Measurements from ENCODE around the gene ALPK3. TPM values are rescaled to one million over a fixed set of nuclear protein-coding genes. Genes with fewer than 3 reads are reported as not detected.
A peak's percentile ranks its signal among the peaks of the same experiment; 100 is the strongest.
"Not testable (repeated sequence)": the region's sequence is repeated elsewhere in the genome, so short reads cannot be mapped to it uniquely, and the experiment has no call there.

The ALPK3 gene
- total RNA-seq, 1 experiment from 2014 or later: 0.25 TPM

DNA sequence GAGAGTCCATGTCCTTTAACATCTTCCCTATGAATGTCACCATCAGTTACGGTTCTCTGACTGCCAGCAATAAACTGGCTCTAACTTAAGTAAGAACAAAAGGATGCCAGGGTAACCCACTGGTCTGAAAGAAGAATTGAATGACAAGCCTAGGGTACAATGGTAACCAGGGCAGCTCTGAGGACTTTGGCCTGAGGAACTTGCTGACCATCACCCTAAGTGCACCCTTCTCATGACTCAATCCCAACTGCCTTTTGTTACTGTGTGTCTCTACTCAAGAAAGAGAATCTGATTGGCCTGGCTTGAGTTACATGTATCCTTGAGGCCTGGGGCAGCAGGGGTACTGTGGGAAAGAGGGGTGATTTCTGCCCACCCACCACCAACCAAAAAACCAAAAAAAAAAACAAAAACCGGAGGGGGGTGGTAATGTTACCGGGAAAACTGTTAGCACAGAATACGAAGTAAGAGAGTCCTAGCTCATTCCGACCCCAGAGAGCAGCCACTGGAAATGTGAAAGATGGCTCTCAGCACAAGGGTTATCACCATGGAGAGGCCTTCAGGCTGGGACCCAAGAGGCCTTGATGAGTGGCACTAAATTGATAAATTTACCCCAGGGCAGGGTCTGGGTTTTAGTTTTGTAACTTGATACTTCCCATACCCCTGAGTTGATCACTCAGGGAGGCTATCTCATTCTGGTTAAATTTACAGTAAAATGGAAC is 58.0 kb downstream of the ALPK3 start:
- no peak for DNase-seq (ENCODE audit: low read depth)

DNA sequence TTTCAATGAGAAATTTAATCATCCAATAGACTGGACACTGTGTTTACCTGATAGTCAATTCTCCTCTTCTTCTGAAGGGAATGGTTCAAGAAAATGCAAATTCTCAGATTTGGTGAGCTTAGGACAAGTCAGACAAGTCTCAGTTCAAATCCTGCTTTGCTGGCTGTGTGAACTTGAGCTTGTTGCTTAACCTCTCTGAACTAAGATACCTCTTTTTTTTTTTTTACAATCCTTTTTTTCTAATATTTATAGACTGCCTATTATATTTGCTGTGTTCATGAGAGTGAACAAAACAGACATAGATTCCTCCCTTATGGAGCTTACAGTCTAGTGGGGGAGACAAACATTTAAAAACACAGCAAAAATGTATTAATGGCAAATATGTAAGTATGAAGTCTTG is 59.1 kb downstream of the ALPK3 start:
- no peak for DNase-seq (ENCODE audit: low read depth)

DNA sequence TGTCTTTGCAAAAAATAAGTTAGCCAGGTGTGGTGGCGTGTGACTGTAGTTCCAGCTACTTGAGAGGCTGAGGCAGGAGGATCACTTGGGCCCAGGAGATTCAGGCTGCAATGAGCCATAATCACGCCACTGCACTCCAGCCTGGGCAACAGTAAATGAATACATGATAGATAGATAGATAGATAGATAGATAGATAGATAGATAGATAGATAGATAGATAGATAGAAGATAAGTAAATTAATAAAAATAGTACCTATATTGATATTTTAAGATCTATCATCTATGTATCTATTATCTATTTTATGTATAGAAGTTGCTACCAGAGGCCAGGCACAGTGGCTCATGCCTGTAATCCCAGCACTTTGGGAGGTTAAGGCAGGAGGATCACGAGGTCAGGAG is 60.5 kb downstream of the ALPK3 start:
- not testable (repeated sequence) for DNase-seq (ENCODE audit: low read depth)

DNA sequence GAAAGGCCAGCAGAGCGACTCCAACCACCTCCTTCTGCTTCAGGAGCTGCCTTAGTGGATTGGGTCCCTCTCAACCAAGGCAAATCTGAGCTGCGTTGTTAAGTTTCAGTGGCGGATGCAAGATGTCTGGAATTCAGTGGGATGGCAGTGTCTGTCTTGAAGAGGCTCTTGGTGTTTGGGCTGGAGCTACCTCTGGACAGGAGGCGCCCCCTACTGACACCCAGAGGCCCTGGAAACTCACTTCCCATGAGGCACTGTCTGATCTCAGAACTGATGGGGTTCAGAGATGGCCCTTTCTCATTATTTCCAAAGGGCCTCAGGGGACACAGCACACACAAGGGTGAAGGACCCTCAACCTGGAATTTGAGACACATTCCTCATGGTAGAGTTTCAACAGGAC is 61.3 kb downstream of the ALPK3 start:
- DNase-seq (ENCODE audit: low read depth): peak; percentile 52

DNA sequence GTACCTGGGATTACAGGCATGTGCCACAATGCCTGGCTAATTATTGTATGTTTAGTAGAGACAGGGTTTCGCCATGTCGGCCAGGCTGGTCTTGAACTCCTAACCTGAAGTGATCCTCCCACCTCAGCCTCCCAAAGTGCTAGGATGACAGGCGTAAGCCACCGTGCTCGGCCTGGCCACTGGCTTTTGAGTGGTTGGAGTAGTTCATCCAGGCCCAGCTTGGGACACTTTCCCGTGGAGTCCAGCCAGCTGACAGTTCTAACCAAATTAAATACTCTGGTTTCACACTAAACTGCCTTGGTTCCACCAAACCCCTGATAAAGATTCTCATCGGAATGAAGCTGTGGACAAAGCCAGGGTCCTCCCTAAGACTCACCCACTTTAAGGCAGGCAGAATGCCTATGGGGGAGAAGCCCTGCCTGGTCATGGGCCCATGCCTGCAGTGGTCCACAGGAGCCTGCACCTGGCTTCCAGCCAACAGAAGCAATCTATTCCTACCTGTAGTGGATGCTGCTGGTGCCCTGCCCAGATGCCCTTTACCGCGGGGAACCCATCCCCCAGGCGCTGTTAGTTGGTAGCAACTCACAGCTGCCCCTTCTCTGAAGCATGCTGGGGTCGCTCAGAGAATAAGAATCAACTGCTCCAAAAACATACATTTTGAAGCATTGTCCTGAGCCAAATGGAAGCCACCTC is 62.1 kb downstream of the ALPK3 start:
- no peak for DNase-seq (ENCODE audit: low read depth)

DNA sequence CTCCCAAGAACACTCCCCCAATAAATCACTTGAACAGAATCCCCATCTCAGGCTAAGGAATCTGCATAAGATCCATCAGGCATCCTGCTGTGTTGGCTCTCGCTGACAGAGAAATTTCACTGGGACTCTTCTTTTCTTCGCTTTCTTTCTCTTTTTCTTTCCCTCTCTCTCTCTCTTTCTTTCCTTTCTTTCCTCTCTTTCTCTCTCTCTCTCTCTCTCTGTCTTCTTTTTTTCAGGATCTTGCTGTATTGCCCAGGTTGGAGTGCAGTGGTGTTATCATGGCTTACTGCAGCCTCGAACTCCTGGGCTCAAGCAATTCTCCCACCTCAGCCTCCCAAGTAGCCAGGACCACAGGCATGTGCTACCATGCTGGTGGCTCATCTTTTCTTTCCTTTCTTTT is 62.9 kb downstream of the ALPK3 start:
- DNase-seq (ENCODE audit: low read depth): no peak

DNA sequence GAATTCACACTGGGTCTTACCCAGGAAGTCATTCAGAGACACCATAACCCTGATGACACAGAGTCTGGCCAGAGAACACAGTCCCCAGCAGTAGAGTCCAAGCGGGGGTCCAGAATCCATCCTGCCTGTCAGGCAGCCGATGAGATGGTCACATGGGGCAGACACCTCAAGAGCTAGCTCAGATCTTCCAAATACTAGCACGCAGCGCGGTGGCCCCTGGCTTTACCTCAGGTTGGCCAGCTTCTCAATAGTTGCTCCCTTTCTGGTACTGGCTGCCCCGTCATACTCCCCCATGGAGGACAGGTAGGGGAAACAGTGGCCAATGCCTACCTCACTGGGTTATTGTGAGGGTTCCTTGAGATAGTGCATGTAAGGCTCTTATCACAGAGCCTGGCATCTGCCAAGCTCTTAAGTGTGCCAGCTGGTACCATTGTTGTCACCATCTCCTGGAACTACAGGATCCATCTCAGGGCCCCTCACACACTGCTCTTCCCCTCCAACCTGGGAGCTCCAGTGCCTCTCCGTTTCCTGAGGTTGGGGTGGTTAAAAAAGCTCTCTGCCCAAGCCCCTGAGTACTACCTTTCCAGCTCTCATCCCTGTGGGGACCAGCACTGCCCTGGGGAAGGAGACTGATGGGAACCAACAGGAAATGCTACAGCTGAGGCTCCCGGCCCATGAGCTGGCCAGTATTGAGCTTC is 63.8 kb downstream of the ALPK3 start:
- no peak for DNase-seq (ENCODE audit: low read depth)

DNA sequence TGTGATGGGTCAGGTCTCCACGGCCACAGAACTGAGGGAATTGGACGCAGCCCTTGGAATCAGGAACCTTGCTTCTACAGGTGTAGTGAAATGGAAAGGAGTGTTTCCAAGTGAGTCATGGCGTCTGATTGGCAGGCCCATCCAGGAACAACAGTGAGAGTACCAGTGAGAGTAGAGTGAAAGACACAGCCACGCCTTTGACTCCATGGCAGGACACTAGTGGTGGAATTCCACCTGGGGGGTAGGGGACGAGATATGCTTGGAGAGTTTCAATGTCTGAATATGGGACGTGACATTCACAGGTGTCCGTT is 64.3 kb downstream of the ALPK3 start:
- no peak for DNase-seq (ENCODE audit: low read depth)

DNA sequence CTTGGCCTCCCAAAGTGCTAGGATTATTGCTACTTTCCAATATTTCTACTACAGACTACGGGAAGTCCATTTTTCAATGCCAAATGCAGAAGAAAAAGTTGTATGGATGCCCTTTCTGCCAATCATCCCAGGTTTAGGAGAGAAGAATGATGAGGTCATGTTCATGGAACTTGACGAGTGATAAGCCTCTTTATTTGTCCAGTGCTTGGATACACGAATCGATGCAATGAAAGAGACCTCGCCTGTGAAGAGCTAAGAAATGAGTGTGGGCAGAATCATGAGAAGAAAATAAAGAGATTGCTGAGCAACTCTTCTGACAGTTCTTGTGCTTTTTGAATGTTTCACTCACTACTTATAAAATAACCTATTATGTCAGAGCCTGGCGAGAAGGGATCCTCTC is 66.3 kb downstream of the ALPK3 start:
- no peak for DNase-seq (ENCODE audit: low read depth)

DNA sequence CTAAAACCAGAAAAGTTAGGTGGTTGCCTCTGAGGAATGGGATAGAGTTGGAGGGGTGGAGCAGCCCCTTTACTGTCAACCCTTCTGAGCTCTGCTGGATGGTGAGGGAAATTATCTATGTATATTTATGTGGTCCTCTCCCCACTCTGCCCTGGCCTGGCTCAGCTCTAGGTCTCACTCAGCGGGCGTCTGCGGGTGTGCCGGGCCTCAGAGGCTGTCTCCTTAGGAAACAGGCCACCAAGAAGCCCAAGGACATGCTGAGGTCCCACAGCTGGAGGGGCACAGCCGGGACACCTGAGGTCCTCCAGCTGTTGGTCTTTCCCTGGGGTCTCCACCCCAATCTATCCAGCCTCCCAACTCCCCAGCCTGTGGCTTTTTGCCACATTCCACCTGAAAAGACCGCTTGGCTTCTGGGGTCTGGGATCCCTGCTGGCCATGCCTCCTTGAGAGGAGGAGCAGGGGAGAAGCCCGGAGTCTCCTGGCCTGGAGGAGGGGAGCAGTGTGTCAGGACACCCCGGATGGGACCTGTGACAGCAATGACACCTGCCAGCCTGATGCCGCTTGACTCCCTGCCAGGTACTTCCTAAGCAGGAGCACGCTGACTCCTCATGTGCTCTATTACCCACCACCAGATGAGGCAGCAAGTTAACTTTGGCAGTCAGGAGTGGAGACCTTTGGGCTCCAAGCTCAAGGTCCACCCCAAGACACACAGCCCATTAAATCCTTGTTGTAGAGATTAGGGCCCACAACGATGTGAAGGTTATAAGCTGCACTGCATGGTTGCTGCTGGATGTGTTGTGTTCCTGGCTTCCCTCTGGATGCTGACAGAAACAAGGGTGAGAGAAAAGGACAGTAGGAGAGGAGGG is 67.0 kb downstream of the ALPK3 start, which contains the start of gene SLC28A1:
SLC28A1 (plus strand) TSS at position 747 of the 866 bp plus-strand sequence. CDS start 3,099 bp downstream, outside the sequence.
- DNase-seq (ENCODE audit: low read depth): no peak

DNA sequence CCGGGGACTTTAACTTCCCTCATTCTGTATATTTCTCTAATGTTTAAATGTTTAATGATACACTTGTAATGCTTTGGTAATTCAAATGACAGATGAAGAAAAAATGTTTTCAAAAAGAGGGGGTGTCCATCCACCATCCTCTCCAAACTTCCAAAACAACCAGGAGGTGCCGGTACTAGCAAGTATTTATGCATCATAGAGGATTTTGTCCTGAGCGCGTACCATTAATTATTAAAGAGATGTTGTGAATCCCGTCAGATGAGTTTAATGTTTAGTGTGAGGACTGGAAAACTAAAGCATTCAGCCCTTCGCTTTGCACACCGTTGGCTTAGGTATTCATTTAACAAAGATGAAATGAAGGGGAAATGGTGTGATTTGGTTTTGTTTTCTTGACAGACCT is 68.6 kb downstream of the ALPK3 start:
- no peak for DNase-seq (ENCODE audit: low read depth)

DNA sequence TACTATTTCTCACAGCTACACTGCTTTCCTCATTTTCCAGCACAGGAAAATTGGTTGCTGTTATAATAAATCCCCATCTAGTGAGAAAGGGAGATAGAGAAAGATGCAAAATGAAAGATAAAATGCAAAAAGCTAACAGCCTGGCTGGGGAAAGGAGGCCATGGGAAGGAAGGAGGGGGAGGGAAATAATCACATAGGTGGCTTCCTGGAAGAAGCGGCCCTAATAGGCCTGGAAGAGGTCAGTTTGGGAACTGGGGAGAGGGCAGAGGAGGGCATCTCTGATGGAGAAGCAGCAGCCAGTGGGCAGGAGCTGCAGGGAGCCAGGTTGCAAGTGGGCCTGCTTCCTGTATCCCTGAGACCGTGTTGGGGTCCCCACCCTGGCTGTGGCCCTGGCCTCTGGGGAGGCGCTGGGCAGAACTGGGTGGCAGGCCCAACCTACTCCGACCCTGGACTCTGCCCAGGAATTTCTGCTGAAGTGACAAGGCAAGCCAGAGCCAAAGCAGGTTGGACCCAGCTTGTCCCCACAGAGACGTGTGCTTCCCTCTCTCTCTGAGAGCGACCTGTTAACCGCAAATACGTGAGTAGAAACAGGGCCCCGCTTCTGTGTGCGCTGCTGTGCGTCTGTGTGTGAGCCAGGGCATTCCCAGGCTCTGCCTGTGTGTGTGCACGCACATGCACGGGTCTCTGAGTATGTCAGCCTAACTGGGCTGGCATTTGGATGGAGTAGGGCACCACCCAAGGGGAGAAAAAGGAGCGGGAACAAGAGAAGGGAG is 69.2 kb downstream of the ALPK3 start:
- no peak for DNase-seq (ENCODE audit: low read depth)

DNA sequence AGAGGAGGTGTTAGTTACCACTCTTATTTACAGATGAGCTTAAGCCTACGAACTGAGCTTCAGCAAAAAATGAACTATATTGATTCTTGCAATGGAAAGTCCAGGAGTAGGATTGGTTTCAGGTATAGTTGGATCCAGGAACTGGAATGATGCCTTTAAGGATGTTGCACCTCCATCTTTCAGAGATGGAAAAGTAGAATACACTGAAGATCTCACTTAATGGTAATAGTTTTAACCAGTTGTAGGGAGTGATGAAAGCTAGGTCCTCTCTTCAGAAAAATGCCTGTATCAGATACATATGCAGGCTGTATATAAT is 69.8 kb downstream of the ALPK3 start:
- DNase-seq (ENCODE audit: low read depth): no peak

DNA sequence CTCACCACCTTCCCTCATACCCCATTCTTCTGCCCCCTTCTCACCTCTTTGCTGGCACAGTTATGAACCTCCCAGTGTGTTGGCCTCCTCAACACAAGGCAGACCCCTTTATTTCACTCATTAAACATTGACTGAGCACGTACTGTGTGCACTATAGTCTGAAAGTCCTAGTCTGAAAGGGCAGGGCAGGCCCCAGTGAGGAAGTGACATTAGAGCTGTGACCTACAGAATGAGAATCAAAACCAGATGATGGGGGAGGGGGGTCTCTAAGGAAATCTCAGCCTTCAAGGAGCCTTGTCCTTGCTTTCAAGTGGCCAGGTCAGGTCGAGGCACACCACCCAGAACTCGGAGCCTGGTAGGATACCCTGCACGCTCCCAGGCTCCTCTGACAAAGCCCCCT is 70.8 kb downstream of the ALPK3 start:
- no peak for DNase-seq (ENCODE audit: low read depth)

DNA sequence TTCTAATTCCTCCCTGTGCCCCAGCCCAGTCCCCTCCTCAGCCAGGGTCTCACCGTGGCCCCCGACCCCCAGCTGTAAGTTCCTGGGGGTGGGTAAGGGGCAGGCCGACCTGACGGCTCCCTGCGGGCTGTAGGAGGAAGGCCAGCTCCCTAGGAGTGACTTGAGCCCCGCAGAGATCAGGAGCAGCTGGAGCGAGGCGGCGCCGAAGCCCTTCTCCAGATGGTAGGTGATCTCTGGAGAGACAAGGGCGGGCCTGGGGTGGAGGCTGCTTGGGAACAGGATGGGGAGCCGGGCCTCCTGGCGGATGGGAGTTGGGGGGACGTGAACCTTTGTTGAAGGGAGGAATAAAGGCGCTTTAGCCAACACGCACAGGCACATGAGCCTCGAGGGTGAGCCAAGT is 71.5 kb downstream of the ALPK3 start:
- no peak for DNase-seq (ENCODE audit: low read depth)

DNA sequence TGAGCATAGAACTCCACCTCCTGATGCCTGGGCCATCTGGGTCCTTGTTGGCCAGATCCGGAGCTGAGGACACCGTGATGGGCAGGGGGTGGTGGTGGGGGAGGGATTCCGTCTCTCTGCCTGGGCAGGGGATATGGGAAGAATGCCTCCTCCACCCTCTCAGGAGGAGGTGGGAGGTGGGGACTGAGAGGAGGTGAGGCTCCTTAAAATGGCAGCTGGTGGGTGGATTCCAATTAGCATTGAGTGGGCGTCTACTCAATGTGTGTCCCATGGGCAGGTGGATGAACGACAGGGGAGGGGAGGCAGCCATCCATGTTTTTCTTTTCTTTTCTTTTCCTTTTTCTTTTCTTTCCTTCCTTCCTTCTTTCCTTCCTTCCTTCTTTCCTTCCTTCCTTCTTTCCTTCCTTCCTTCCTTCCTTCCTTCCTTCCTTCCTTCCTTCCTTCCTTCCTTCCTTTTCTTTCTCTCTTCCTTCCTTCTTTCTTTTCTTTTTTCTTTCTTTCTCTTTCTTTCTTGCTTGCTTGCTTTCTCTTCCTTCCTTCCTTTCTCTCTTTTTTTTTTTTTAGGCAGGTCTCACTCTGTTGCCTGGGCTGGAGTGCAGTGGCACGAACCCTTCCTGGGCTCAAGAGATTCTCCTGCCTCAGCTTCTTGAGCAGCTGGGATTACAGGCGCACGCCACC is 72.3 kb downstream of the ALPK3 start:
- DNase-seq (ENCODE audit: low read depth): no peak

DNA sequence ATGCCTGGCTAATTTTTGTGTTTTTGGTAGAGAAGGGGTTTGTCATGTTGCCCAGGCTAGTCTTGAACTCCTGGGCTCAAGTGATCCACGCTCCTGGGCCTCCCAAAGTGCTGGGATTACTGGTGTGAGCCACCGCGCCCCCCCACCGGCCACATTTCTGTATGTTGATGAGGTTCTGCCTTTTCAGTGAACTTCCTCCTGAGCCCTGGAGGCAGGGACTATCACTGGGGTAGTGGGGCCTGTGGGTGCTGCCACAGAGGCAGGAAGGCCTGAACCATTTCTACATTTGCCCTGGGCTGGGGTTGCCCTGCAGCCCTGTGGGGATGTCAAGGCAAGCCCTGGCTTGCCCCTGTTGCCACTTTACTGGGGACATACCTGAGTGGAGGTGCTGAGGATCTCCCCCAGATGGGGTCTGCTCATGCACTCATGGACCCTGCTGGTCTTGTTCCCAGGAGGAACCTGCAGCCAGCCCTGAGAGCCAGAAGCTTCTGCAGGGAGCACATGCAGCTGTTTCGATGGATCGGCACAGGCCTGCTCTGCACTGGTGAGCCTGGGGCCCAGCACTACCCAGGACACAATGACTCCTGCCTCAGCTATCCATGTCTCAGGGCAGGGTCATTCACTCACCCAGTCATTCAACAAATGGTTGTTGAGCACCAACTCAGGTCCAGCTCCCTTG is 73.0 kb downstream of the ALPK3 start:
- no peak for DNase-seq (ENCODE audit: low read depth)

DNA sequence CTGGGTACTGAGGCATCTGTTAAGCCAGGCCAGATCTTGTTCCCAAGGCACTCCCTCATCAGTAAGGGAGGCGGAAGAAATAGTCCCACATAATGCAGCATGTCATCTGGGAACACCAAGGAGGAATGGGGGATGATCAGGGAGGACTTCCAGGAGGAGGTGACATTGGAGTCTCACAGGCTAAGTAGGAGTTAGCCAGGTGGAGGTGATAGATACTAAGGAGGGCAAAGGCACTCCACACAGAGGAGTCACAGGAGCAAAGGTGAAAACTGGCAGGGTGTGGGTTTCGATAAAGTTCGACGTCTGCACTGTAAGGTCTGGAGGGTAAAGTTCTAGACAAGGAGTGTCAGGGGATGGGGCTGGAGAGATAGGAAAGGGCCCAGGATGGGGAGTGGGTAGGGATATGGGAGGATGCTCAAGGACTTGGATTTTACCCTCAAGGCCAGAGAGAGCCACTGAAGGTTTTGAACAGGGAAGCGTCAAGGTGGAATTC is 73.6 kb downstream of the ALPK3 start:
- DNase-seq (ENCODE audit: low read depth): no peak

DNA sequence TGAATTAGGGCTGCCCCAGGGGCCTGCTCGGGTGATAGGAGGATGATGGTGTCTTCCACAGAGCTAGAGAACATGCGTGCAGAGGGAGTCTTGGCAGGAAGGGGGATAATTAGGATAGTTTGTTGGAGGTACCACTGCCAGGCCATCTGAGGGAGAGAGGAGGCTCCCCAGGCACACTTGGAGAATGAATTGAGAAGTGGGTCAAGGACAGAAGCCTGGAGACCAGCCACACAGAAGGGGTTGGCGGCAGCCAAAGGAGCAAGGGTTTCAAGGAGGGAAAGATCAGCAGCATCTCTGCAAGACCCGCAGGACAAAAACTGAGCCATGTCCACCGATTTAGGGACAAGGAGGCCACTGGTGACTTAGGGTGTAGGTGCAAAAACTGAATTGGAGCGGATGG is 74.2 kb downstream of the ALPK3 start:
- no peak for DNase-seq (ENCODE audit: low read depth)

DNA sequence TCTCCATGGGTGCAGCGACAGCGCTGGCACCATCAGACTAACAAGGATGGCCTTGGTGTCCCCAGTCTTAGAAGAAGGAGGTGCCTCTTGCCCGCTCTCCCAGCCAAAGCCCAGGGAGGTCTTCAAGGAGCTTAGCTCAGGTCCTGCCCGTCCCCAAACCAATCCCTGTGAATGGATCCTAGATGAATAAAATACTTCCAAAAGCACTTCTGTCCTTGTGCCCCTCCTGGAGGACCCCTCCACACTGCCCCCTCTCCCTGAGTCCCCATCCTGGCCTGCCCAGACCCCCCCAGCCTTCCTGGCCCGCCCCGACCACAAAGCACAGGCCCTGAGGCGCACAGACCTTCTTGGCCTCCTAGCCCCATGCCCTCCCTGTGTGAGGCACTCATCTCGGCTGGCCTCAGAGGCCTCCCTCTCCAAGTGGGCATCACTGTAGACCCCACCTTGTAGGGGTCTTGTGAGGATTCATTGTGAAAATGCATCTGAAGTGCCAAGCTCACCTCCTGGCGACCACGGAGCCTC is 75.7 kb downstream of the ALPK3 start:
- no peak for DNase-seq (ENCODE audit: low read depth)
